ENCODE results near the gene MDP1.

MDP1 gene

DNA sequence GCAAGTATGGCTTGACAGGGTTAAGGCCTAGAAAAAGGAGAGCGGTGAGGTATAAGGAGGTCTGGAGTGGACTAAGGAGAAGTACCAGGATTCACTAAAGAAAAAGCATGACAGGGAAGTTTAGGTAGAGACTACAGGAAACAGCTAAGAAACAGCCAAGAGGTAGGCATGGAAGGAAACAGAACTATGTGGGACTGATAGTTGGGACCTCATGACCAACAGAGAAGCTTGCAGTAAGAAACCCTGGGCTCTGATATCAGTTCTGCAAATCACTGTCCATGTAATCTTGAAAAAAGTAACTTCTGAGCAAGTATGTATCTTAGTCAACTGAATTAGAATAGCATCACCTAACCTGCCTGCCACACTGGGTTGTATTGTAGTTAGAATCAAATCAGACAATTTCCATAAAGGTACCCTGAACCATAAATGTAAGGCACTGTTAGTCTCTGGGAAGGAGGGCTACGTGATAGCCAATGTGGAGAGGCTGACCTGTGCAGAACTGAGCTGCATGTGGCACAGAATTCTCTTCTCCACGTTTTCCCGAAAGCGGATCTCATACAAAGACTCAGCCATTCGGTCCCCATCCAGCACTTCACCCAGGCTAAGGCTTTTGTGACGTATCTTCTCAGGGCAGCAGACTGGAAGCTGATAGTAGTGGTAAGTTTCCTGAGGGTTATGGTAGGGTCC, 21.5 kb downstream of the MDP1 start:
- Histone ChIP-seq H3K27me3 (replicated peaks; ENCODE audit: control insufficient read depth, insufficient read depth, low read length) (no peaks in the 10 kb centered on the region), H3K4me3 (ENCODE audit: low read length) (peak overlapping the region; percentile 97)
- no peak for DNase-seq (ENCODE audit: low read depth)

DNA sequence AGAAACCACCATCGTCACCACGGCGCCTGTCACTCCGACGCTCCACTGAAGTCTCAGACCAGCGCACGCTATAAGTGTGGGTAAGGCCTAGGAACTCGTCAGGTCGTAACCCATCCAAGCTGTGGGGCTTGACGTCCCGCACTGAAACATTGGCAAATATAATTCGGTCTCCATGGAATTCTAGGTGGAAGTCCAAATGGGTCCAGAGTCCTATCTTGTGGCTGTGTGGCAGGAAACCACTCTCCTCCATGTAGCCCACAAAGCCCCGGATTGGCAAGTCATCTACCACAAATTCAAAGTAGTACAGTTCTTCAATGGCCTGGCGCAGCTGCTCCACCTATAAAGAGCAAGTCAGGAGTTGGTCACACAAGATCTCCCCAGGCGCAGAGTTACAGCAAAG, 22.9 kb downstream of the MDP1 start:
- H3K4me3 ChIP-seq (ENCODE audit: low read length): no peak overlapping the region
- peaks cover 27% of the 10 kb centered on the region for H3K4me1 ChIP-seq (ENCODE audit: control insufficient read depth, insufficient read depth, low read length)
- H3K9me3 ChIP-seq (ENCODE audit: control insufficient read depth, low read length): no peaks in the 10 kb centered on the region
- no peak for DNase-seq (ENCODE audit: low read depth)
- peaks cover 14% of the 10 kb centered on the region for H3K36me3 ChIP-seq (ENCODE audit: control insufficient read depth, insufficient read depth, low read length, severe bottlenecking)
- no peak overlapping the region for H3K9ac ChIP-seq (ENCODE audit: low read length)
- no peaks in the 10 kb centered on the region for H3K27me3 ChIP-seq (replicated peaks; ENCODE audit: control insufficient read depth, insufficient read depth, low read length)

More for the DNA sequence above, 21.5 kb downstream of the MDP1 start:
- Histone ChIP-seq H3K9ac (ENCODE audit: low read length) (peak overlapping the region; percentile 99), H3K4me1 (ENCODE audit: control insufficient read depth, insufficient read depth, low read length) (peaks cover 21% of the 10 kb centered on the region), H3K36me3 (ENCODE audit: control insufficient read depth, insufficient read depth, low read length, severe bottlenecking) (peaks cover 14% of the 10 kb centered on the region), H3K9me3 (ENCODE audit: control insufficient read depth, low read length) (no peaks in the 10 kb centered on the region)

GRCh38 chr14:24190416-24190815, 25.4 kb downstream of the MDP1 start:
- Histone ChIP-seq H3K4me3 (ENCODE audit: low read length) (no peak overlapping the region), H3K36me3 (ENCODE audit: control insufficient read depth, insufficient read depth, low read length, severe bottlenecking) (peaks cover 35% of the 10 kb centered on the region), H3K4me1 (ENCODE audit: control insufficient read depth, insufficient read depth, low read length) (peaks cover 31% of the 10 kb centered on the region), H3K9me3 (ENCODE audit: control insufficient read depth, low read length) (no peaks in the 10 kb centered on the region), H3K9ac (ENCODE audit: low read length) (no peak overlapping the region), H3K27me3 (replicated peaks; ENCODE audit: control insufficient read depth, insufficient read depth, low read length) (no peaks in the 10 kb centered on the region)
- no peak for DNase-seq (ENCODE audit: low read depth)

DNA sequence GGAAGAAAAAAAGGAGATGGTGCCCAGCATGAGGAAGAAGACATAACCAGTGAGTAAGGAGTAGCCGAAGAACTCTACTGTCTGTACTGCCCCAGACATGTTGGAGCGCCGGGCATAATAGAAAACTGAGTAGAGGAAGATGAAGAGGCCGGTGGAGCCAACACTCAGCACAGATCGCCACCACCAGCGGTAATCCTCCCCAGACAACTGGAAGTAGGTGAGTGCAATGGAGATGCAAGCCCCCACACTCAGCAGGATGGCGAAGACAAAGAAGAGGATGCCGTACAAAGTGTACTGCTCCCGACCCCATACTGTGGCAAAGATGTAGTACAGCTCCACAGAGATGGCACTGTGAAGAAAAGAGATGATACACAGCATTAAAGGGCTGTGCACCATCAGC, 26.4 kb downstream of the MDP1 start:
- Histone ChIP-seq H3K36me3 (ENCODE audit: control insufficient read depth, insufficient read depth, low read length, severe bottlenecking) (peaks cover 44% of the 10 kb centered on the region), H3K4me3 (ENCODE audit: low read length) (no peak overlapping the region), H3K27me3 (replicated peaks; ENCODE audit: control insufficient read depth, insufficient read depth, low read length) (no peaks in the 10 kb centered on the region), H3K4me1 (ENCODE audit: control insufficient read depth, insufficient read depth, low read length) (peaks cover 26% of the 10 kb centered on the region), H3K9me3 (ENCODE audit: control insufficient read depth, low read length) (no peaks in the 10 kb centered on the region), H3K9ac (ENCODE audit: low read length) (peak overlapping the region; percentile 92)
- DNase-seq (ENCODE audit: low read depth): no peak

DNA sequence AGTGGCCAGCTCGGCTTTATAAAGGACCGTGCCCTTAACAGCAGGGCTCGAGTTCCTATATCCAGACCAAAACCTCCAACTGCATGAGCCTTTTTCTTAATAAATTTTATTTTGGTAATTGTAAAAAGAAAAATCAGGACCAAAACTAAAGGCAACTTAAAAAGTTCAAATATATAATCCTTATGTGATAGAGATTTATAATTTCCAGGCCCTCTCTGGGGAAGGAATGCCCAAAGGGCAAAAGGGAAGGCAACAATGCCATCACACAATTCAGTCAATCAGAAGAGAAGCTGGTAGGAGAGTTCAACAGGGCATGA, 26.8 kb downstream of the MDP1 start:
- H3K4me1 ChIP-seq (ENCODE audit: control insufficient read depth, insufficient read depth, low read length): peaks cover 22% of the 10 kb centered on the region
- no peak for DNase-seq (ENCODE audit: low read depth)
- H3K9ac ChIP-seq (ENCODE audit: low read length): peak overlapping the region; percentile 92
- peaks cover 49% of the 10 kb centered on the region for H3K36me3 ChIP-seq (ENCODE audit: control insufficient read depth, insufficient read depth, low read length, severe bottlenecking)
- H3K27me3 ChIP-seq (replicated peaks; ENCODE audit: control insufficient read depth, insufficient read depth, low read length): no peaks in the 10 kb centered on the region
- H3K9me3 ChIP-seq (ENCODE audit: control insufficient read depth, low read length): no peaks in the 10 kb centered on the region
- peak overlapping the region; percentile 91 for H3K4me3 ChIP-seq (ENCODE audit: low read length)

- Histone ChIP-seq H3K9ac (ENCODE audit: low read length) (peak within 1 kb of the TSS; percentile 92), H3K4me1 (ENCODE audit: control insufficient read depth, insufficient read depth, low read length) (peaks cover 20% of the 10 kb centered on the region), H3K36me3 (ENCODE audit: control insufficient read depth, insufficient read depth, low read length, severe bottlenecking) (peaks cover 53% of the 10 kb centered on the region), H3K27me3 (replicated peaks; ENCODE audit: control insufficient read depth, insufficient read depth, low read length) (no peaks in the 10 kb centered on the region), H3K9me3 (ENCODE audit: control insufficient read depth, low read length) (no peaks in the 10 kb centered on the region), H3K4me3 (ENCODE audit: low read length) (peak within 1 kb of the TSS; percentile 91)
- peak; percentile 99 for DNase-seq (ENCODE audit: low read depth)
Measured at GRCh38 chr14:24188251-24189058, 27.4 kb downstream of the MDP1 start, which contains the start of gene IPO4. TSS of gene IPO4 (minus strand) at chr14:24188816. CDS start at chr14:24188787, 29 bp downstream.

- no peak for DNase-seq (ENCODE audit: low read depth)
- Histone ChIP-seq H3K9me3 (ENCODE audit: control insufficient read depth, low read length) (no peaks in the 10 kb centered on the region), H3K27me3 (replicated peaks; ENCODE audit: control insufficient read depth, insufficient read depth, low read length) (no peaks in the 10 kb centered on the region), H3K36me3 (ENCODE audit: control insufficient read depth, insufficient read depth, low read length, severe bottlenecking) (peaks cover 57% of the 10 kb centered on the region), H3K4me3 (ENCODE audit: low read length) (peak overlapping the region; percentile 91), H3K4me1 (ENCODE audit: control insufficient read depth, insufficient read depth, low read length) (peaks cover 20% of the 10 kb centered on the region), H3K9ac (ENCODE audit: low read length) (peak overlapping the region; percentile 92)
Measured at GRCh38 chr14:24187539-24187915, 28.3 kb downstream of the MDP1 start.

GRCh38 chr14:24186831-24187538, 28.9 kb downstream of the MDP1 start:
- Histone ChIP-seq H3K4me3 (ENCODE audit: low read length) (peak overlapping the region; percentile 91), H3K27me3 (replicated peaks; ENCODE audit: control insufficient read depth, insufficient read depth, low read length) (no peaks in the 10 kb centered on the region), H3K36me3 (ENCODE audit: control insufficient read depth, insufficient read depth, low read length, severe bottlenecking) (peaks cover 57% of the 10 kb centered on the region), H3K4me1 (ENCODE audit: control insufficient read depth, insufficient read depth, low read length) (peaks cover 20% of the 10 kb centered on the region), H3K9ac (ENCODE audit: low read length) (peak overlapping the region; percentile 92), H3K9me3 (ENCODE audit: control insufficient read depth, low read length) (no peaks in the 10 kb centered on the region)
- DNase-seq (ENCODE audit: low read depth): no peak

- no peak overlapping the region for H3K4me3 ChIP-seq (ENCODE audit: low read length)
- DNase-seq (ENCODE audit: low read depth): no peak
- peaks cover 66% of the 10 kb centered on the region for H3K36me3 ChIP-seq (ENCODE audit: control insufficient read depth, insufficient read depth, low read length, severe bottlenecking)
- no peaks in the 10 kb centered on the region for H3K27me3 ChIP-seq (replicated peaks; ENCODE audit: control insufficient read depth, insufficient read depth, low read length)
- no peak overlapping the region for H3K9ac ChIP-seq (ENCODE audit: low read length)
- H3K4me1 ChIP-seq (ENCODE audit: control insufficient read depth, insufficient read depth, low read length): peaks cover 20% of the 10 kb centered on the region
- H3K9me3 ChIP-seq (ENCODE audit: control insufficient read depth, low read length): no peaks in the 10 kb centered on the region
Measured at GRCh38 chr14:24185741-24186140, 30.1 kb downstream of the MDP1 start.

DNA sequence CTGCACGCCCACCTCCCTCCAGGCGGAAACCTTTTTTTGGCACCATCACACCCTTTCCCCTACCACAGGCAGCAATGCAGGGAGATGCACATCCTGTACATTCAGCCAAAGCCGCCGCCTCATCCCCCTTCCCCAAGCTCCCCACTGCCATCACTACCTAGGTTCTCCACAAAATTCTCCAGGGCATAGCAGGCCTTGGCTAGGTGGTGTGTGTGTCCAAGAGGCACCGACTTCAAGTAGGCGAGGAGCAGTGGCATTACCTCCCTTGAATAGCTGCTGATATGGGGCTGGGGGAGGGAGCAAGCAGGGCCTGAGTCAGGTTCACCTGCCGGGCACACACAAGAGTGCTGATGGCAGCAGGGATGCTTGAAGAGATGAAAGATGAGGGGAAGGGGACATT, 30.8 kb downstream of the MDP1 start:
- H3K4me1 ChIP-seq (ENCODE audit: control insufficient read depth, insufficient read depth, low read length): peaks cover 27% of the 10 kb centered on the region
- H3K36me3 ChIP-seq (ENCODE audit: control insufficient read depth, insufficient read depth, low read length, severe bottlenecking): peaks cover 71% of the 10 kb centered on the region
- H3K9ac ChIP-seq (ENCODE audit: low read length): no peak overlapping the region
- DNase-seq (ENCODE audit: low read depth): no peak
- H3K4me3 ChIP-seq (ENCODE audit: low read length): no peak overlapping the region
- H3K9me3 ChIP-seq (ENCODE audit: control insufficient read depth, low read length): no peaks in the 10 kb centered on the region
- no peaks in the 10 kb centered on the region for H3K27me3 ChIP-seq (replicated peaks; ENCODE audit: control insufficient read depth, insufficient read depth, low read length)

All from adipocyte (in vitro differentiated cells).